Fibroblast of skin of left quadriceps (primary cell): Measurements from ENCODE around the gene PHLDB2.
A peak's percentile ranks its signal among the peaks of the same experiment; 100 is the strongest.
"Not testable (repeated sequence)": the region's sequence is repeated elsewhere in the genome, so short reads cannot be mapped to it uniquely, and the experiment has no call there.

ENCODE experiments used
- DNase-seq, 2 experiments: peaks; one replicate each; pipeline ENCODE4 v3.0.0-alpha.2; 2013; ENCODE audit warnings: low read depth in 2 of 2

Gene PHLDB2

GRCh38 chr3:111859061-111859973 is at the start of gene PHLDB2:
Gene PHLDB2, plus strand, starts transcription at chr3:111859265. Its CDS starts 24,813 bp downstream, at chr3:111884078.
- peak; percentile 60 to 65 for DNase-seq

- DNase-seq = peak; percentile 68 to 70
Observed at GRCh38 chr3:111810909-111811308, 48.2 kb upstream of the PHLDB2 start.

GRCh38 chr3:111811811-111812210 is 47.3 kb upstream of the PHLDB2 start:
- no peak for DNase-seq

GRCh38 chr3:111812701-111813100 is 46.4 kb upstream of the PHLDB2 start:
- no peak for DNase-seq

- DNase-seq = no peak
Observed at GRCh38 chr3:111813441-111813840, 45.6 kb upstream of the PHLDB2 start.

GRCh38 chr3:111813979-111814378 is 45.1 kb upstream of the PHLDB2 start:
- no peak for DNase-seq

- not testable (repeated sequence) for DNase-seq
Observed at GRCh38 chr3:111816771-111817170, 42.3 kb upstream of the PHLDB2 start.

GRCh38 chr3:111819927-111820326 is 39.1 kb upstream of the PHLDB2 start:
- no peak for DNase-seq

GRCh38 chr3:111820651-111821050 is 38.4 kb upstream of the PHLDB2 start:
- DNase-seq = no peak

- DNase-seq = no peak
Observed at GRCh38 chr3:111821891-111822290, 37.2 kb upstream of the PHLDB2 start.

- no peak for DNase-seq
Observed at GRCh38 chr3:111822804-111823203, 36.3 kb upstream of the PHLDB2 start.

GRCh38 chr3:111823341-111823855 is 35.7 kb upstream of the PHLDB2 start:
- DNase-seq = no peak

GRCh38 chr3:111824351-111824750 is 34.7 kb upstream of the PHLDB2 start:
- DNase-seq = no peak

GRCh38 chr3:111827871-111828270 is 31.2 kb upstream of the PHLDB2 start:
- no peak for DNase-seq

- no peak for DNase-seq
Observed at GRCh38 chr3:111828530-111828929, 30.5 kb upstream of the PHLDB2 start.

GRCh38 chr3:111829023-111829422 is 30.0 kb upstream of the PHLDB2 start:
- DNase-seq = no peak

- DNase-seq = no peak
Observed at GRCh38 chr3:111831840-111832239, 27.2 kb upstream of the PHLDB2 start.

- no peak for DNase-seq
Observed at GRCh38 chr3:111837112-111837511, 22.0 kb upstream of the PHLDB2 start.

GRCh38 chr3:111838133-111838532 is 20.9 kb upstream of the PHLDB2 start:
- no peak for DNase-seq

GRCh38 chr3:111846039-111846438 is 13.0 kb upstream of the PHLDB2 start:
- DNase-seq = peak; percentile 64 to 65

- DNase-seq = peak; percentile 60 to 61
Observed at GRCh38 chr3:111846717-111847116, 12.3 kb upstream of the PHLDB2 start.

- DNase-seq = no peak
Observed at GRCh38 chr3:111848283-111848682, 10.8 kb upstream of the PHLDB2 start.

- DNase-seq = no peak
Observed at GRCh38 chr3:111848778-111849177, 10.3 kb upstream of the PHLDB2 start.
